ENCODE data around the gene COQ4.

COQ4 gene

DNA sequence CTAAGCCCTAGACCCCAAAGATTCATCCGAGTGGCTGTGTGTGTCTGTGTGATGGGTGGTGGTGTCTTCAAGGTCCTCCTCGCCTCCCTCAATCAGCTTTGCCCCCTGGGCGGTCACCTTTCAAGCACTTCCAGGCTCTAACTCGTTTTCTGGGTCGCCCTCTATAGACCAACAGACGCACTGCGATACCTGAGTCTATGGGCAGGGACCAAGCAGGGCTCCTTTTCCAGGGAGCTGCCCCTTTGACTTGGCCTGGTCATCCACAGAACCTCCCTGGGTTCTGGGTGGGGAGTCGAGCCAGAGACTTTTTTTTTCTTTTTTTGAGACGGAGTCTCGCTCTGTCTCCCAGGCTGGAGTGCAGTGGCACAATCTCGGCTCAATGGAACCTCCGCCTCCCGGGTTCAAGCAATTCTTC is 18.8 kb downstream of the COQ4 start:
- no CpG with 5 or more reads among the region's 13 CpGs for WGBS (ENCODE audit: insufficient coverage, insufficient read length)
- Histone ChIP-seq H3K4me3 (ENCODE audit: low read length) (peak overlapping the region; percentile 91; the same call in 1 of the 2 replicates), H3K27ac (ENCODE audit: low read length) (no peak overlapping the region), H3K36me3 (ENCODE audit: control insufficient read depth, insufficient read depth, low read length) (peaks cover 5% of the 10 kb centered on the region), H3K4me1 (ENCODE audit: control insufficient read depth, insufficient read depth, low read length) (no peaks in the 10 kb centered on the region), H3K9me3 (ENCODE audit: control insufficient read depth, insufficient read depth, low read length) (no peaks in the 10 kb centered on the region), H3K27me3 (ENCODE audit: control insufficient read depth, insufficient read depth, low read length) (no peaks in the 10 kb centered on the region)
- DNase-seq (ENCODE audit: low read depth, low spot score) = no peak

DNA sequence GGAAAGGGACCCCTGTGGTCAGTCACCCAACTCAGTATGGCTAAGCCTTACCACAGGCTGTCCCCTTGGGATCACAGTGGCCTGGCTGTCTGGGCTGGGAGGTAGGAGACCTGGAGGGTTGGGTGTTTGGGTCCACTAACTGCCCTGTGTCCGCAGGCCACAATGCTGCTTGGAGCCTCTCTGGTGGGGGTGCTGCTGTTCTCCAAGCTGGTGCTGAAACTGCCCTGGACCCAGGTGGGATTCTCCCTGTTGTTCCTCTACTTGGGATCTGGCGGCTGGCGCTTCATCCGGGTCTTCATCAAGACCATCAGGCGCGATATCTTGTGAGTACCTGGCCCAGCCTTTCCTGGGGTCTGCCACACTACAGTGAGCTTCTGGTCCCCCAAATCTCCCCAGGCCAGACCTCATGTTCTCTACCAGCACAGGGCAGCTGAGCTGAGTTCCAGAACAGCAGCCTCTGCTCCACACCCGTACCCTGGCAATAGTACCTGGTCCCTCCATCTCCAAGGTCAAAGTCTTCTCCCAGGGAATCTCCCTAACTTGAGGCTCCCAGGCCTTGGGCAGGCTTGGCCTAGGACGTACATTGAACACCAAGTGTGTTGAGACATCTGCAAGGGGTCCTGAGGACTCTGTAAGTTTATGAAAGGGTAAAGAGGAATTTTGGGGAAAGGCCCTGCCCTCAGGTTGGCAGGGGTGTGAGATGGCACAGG is 20.5 kb downstream of the COQ4 start:
- H3K9me3 ChIP-seq (ENCODE audit: control insufficient read depth, insufficient read depth, low read length) = no peaks in the 10 kb centered on the region
- no peaks in the 10 kb centered on the region for H3K4me1 ChIP-seq (ENCODE audit: control insufficient read depth, insufficient read depth, low read length)
- H3K36me3 ChIP-seq (ENCODE audit: control insufficient read depth, insufficient read depth, low read length) = peaks cover 6% of the 10 kb centered on the region
- no peaks in the 10 kb centered on the region for H3K27me3 ChIP-seq (ENCODE audit: control insufficient read depth, insufficient read depth, low read length)
- H3K27ac ChIP-seq (ENCODE audit: low read length) = no peak overlapping the region
- WGBS (ENCODE audit: insufficient coverage, insufficient read length) = no CpG with 5 or more reads among the region's 8 CpGs
- DNase-seq (ENCODE audit: low read depth, low spot score) = no peak
- no peak overlapping the region for H3K4me3 ChIP-seq (ENCODE audit: low read length)

DNA sequence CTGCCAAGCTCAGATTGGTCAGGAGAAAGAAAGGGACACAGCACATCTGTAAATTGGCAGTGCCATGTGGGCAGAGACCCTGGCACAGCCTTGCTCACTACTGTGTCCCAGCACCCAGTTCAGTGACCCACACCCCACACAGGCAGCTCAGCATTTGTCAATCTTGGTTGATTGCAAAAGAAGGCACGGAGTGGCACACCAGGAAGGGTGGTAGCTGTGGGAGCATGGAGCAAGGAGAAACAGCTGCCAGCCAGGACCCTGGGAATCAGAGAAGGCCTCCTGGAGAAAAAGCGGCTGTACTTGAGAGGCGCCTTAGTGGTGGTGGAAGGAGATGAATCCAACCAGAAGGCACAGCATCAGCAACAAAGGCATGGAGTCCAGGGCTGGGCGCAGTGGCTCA is 21.2 kb downstream of the COQ4 start:
- DNase-seq (ENCODE audit: low read depth, low spot score) = no peak
- H3K4me3 ChIP-seq (ENCODE audit: low read length) = no peak overlapping the region
- H3K27me3 ChIP-seq (ENCODE audit: control insufficient read depth, insufficient read depth, low read length) = no peaks in the 10 kb centered on the region
- H3K36me3 ChIP-seq (ENCODE audit: control insufficient read depth, insufficient read depth, low read length) = peaks cover 10% of the 10 kb centered on the region
- H3K27ac ChIP-seq (ENCODE audit: low read length) = no peak overlapping the region
- WGBS (ENCODE audit: insufficient coverage, insufficient read length) = no CpG with 5 or more reads among the region's 4 CpGs
- H3K4me1 ChIP-seq (ENCODE audit: control insufficient read depth, insufficient read depth, low read length) = no peaks in the 10 kb centered on the region
- H3K9me3 ChIP-seq (ENCODE audit: control insufficient read depth, insufficient read depth, low read length) = no peaks in the 10 kb centered on the region

DNA sequence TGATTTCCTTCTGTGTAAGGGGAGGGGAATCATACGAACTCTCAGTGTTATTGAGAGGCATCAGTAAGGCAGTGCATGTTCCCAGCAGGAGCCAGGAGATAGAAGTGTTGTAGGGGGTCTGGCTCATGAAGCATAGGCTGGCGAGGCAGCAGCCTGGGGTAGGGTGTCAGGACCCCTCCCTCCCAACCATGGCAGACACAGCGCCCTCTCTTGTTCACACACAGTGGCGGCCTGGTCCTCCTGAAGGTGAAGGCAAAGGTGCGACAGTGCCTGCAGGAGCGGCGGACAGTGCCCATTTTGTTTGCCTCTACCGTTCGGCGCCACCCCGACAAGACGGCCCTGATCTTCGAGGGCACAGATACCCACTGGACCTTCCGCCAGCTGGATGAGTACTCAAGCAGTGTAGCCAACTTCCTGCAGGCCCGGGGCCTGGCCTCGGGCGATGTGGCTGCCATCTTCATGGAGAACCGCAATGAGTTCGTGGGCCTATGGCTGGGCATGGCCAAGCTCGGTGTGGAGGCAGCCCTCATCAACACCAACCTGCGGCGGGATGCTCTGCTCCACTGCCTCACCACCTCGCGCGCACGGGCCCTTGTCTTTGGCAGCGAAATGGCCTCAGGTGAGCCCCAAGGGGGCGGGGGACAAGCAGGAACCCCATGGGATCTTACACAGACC is 22.4 kb downstream of the COQ4 start:
- no peaks in the 10 kb centered on the region for H3K27me3 ChIP-seq (ENCODE audit: control insufficient read depth, insufficient read depth, low read length)
- no peak for DNase-seq (ENCODE audit: low read depth, low spot score)
- no peak overlapping the region for H3K27ac ChIP-seq (ENCODE audit: low read length)
- H3K4me3 ChIP-seq (ENCODE audit: low read length) = no peak overlapping the region
- WGBS (ENCODE audit: insufficient coverage, insufficient read length) = no CpG with 5 or more reads among the region's 28 CpGs
- peaks cover 10% of the 10 kb centered on the region for H3K36me3 ChIP-seq (ENCODE audit: control insufficient read depth, insufficient read depth, low read length)
- H3K4me1 ChIP-seq (ENCODE audit: control insufficient read depth, insufficient read depth, low read length) = no peaks in the 10 kb centered on the region
- H3K9me3 ChIP-seq (ENCODE audit: control insufficient read depth, insufficient read depth, low read length) = no peaks in the 10 kb centered on the region

DNA sequence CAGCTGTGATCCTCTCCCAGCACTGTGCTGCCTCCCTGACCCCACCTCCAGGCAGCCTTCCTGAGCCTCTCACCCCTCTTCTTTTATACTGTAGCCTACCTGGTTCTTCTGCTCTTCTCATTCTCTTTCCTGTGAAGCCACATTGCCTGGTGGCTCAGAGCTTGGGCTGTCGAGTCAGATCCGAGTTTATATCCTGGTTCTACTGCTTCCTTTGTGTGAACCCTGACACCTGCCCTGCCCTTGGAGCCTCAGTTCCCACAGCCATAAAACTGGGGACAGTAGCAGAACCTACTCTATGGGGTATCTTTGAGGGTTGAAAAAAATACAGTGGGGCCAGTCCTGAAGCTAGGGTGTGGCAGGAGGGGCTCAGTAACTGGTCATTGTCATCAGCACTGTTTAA is 26.5 kb downstream of the COQ4 start:
- Histone ChIP-seq H3K4me1 (ENCODE audit: control insufficient read depth, insufficient read depth, low read length) (no peaks in the 10 kb centered on the region), H3K27me3 (ENCODE audit: control insufficient read depth, insufficient read depth, low read length) (no peaks in the 10 kb centered on the region), H3K9me3 (ENCODE audit: control insufficient read depth, insufficient read depth, low read length) (no peaks in the 10 kb centered on the region), H3K4me3 (ENCODE audit: low read length) (no peak overlapping the region), H3K36me3 (ENCODE audit: control insufficient read depth, insufficient read depth, low read length) (peaks cover 10% of the 10 kb centered on the region), H3K27ac (ENCODE audit: low read length) (no peak overlapping the region)
- DNase-seq (ENCODE audit: low read depth, low spot score) = no peak
- no CpG with 5 or more reads among the region's 2 CpGs for WGBS (ENCODE audit: insufficient coverage, insufficient read length)

DNA sequence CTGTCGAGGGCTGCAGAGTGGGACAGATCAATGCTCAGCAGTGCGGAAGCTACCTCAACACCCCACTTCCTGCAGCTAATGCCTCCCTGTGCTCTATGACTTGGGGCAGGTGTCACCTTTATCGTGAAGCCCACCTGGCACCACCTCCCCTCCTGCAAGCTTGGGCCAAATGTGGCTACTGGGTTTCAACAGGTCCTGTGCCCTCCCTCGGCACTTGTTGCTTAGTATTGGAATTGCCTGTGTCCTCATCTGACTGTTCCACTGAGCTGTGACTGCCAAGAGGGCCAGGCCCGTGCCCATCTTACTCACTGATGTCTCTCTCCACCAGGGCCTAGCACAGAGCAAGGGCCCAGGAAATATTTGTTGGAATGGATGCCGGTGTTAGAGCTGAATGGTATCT is 27.1 kb downstream of the COQ4 start:
- no CpG with 5 or more reads among the region's 6 CpGs for WGBS (ENCODE audit: insufficient coverage, insufficient read length)

DNA sequence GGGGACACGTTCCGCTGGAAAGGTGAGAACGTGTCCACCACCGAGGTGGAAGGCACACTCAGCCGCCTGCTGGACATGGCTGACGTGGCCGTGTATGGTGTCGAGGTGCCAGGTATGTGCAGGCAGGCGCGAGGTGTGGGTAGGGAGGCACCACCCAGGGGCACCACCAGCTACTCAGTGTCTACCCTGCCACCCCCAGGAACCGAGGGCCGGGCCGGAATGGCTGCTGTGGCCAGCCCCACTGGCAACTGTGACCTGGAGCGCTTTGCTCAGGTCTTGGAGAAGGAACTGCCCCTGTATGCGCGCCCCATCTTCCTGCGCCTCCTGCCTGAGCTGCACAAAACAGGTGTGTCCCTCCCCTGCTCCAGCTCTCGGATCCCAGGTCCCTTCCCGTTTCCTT is 32.8 kb downstream of the COQ4 start:
- no peak for DNase-seq (ENCODE audit: low read depth, low spot score)
- Histone ChIP-seq H3K27ac (ENCODE audit: low read length) (no peak overlapping the region), H3K4me3 (ENCODE audit: low read length) (no peak overlapping the region), H3K27me3 (ENCODE audit: control insufficient read depth, insufficient read depth, low read length) (no peaks in the 10 kb centered on the region), H3K4me1 (ENCODE audit: control insufficient read depth, insufficient read depth, low read length) (no peaks in the 10 kb centered on the region), H3K36me3 (ENCODE audit: control insufficient read depth, insufficient read depth, low read length) (no peaks in the 10 kb centered on the region), H3K9me3 (ENCODE audit: control insufficient read depth, insufficient read depth, low read length) (no peaks in the 10 kb centered on the region)
- no CpG with 5 or more reads among the region's 19 CpGs for WGBS (ENCODE audit: insufficient coverage, insufficient read length)

More for the DNA sequence above, 27.1 kb downstream of the COQ4 start:
- Histone ChIP-seq H3K27ac (ENCODE audit: low read length) (no peak overlapping the region), H3K4me3 (ENCODE audit: low read length) (no peak overlapping the region), H3K4me1 (ENCODE audit: control insufficient read depth, insufficient read depth, low read length) (no peaks in the 10 kb centered on the region), H3K36me3 (ENCODE audit: control insufficient read depth, insufficient read depth, low read length) (peaks cover 10% of the 10 kb centered on the region), H3K27me3 (ENCODE audit: control insufficient read depth, insufficient read depth, low read length) (no peaks in the 10 kb centered on the region), H3K9me3 (ENCODE audit: control insufficient read depth, insufficient read depth, low read length) (no peaks in the 10 kb centered on the region)
- no peak for DNase-seq (ENCODE audit: low read depth, low spot score)

DNA sequence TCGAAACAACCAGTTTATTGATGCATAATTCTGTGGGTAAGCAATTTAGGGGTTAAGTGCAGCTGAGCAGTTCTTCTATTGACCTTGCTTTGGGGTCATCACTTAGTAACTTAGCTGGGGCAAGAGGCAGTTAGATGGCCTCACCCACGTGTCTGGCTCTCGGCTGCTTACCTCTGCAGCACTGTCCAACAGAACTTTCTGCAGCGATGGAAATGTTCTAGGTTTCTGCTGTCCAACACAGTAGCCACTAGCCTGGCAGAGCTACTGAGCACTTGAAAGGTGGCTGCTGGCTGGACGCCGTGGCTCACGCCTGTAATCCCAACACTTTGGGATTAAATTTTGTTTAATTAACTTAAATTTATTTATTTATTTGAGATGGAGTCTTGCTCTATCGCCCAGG is 35.5 kb downstream of the COQ4 start:
- H3K4me3 ChIP-seq (ENCODE audit: low read length) = no peak overlapping the region
- no peak overlapping the region for H3K27ac ChIP-seq (ENCODE audit: low read length)
- H3K9me3 ChIP-seq (ENCODE audit: control insufficient read depth, insufficient read depth, low read length) = no peaks in the 10 kb centered on the region
- H3K27me3 ChIP-seq (ENCODE audit: control insufficient read depth, insufficient read depth, low read length) = peaks cover 6% of the 10 kb centered on the region; the same call in 1 of the 2 replicates
- no CpG with 5 or more reads among the region's 8 CpGs for WGBS (ENCODE audit: insufficient coverage, insufficient read length)
- no peak for DNase-seq (ENCODE audit: low read depth, low spot score)
- H3K36me3 ChIP-seq (ENCODE audit: control insufficient read depth, insufficient read depth, low read length) = no peaks in the 10 kb centered on the region
- H3K4me1 ChIP-seq (ENCODE audit: control insufficient read depth, insufficient read depth, low read length) = no peaks in the 10 kb centered on the region

DNA sequence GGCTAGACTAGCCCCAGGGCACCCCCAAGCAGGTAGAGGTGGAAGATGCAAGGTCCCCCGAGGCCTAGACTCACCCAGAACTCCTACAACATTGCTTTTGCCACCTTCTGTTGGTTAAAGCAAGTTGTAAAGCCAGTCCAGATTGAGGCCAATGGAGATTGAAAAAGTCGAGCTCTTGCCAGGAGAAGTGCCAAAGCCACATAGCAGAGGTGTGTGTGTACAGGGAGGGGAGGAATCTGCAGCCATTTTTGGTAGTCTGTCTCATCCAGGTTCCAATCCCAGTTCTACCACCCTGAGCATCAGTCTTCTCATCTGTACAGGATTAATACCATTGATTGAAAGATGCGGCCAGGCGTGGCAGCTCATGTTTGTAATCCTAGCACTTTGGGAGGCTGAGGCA is 36.2 kb downstream of the COQ4 start:
- Histone ChIP-seq H3K27me3 (ENCODE audit: control insufficient read depth, insufficient read depth, low read length) (peaks cover 10% of the 10 kb centered on the region; the same call in 1 of the 2 replicates), H3K4me1 (ENCODE audit: control insufficient read depth, insufficient read depth, low read length) (peaks cover 2% of the 10 kb centered on the region; the same call in 1 of the 2 replicates), H3K4me3 (ENCODE audit: low read length) (no peak overlapping the region), H3K36me3 (ENCODE audit: control insufficient read depth, insufficient read depth, low read length) (no peaks in the 10 kb centered on the region), H3K27ac (ENCODE audit: low read length) (no peak overlapping the region), H3K9me3 (ENCODE audit: control insufficient read depth, insufficient read depth, low read length) (no peaks in the 10 kb centered on the region)
- DNase-seq (ENCODE audit: low read depth, low spot score) = no peak
- no CpG with 5 or more reads among the region's 4 CpGs for WGBS (ENCODE audit: insufficient coverage, insufficient read length)

DNA sequence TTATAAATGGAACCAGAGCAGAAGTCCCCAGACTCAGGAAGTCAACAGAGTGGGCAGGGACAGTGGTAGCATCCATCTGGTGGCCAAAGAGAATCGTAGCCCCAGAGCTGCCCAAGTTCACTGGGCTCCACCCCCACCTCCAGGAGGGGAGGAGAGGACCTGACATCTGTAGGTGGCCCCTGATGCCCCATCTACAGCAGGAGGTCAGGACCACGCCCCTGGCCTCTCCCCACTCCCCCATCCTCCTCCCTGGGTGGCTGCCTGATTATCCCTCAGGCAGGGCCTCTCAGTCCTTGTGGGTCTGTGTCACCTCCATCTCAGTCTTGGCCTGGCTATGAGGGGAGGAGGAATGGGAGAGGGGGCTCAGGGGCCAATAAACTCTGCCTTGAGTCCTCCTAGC is 38.2 kb downstream of the COQ4 start:
- H3K9me3 ChIP-seq (ENCODE audit: control insufficient read depth, insufficient read depth, low read length) = no peaks in the 10 kb centered on the region
- H3K27me3 ChIP-seq (ENCODE audit: control insufficient read depth, insufficient read depth, low read length) = peaks cover 18% of the 10 kb centered on the region
- DNase-seq (ENCODE audit: low read depth, low spot score) = no peak
- no peaks in the 10 kb centered on the region for H3K36me3 ChIP-seq (ENCODE audit: control insufficient read depth, insufficient read depth, low read length)
- H3K27ac ChIP-seq (ENCODE audit: low read length) = no peak overlapping the region
- peaks cover 2% of the 10 kb centered on the region; the same call in 1 of the 2 replicates for H3K4me1 ChIP-seq (ENCODE audit: control insufficient read depth, insufficient read depth, low read length)
- no CpG with 5 or more reads among the region's 2 CpGs for WGBS (ENCODE audit: insufficient coverage, insufficient read length)
- no peak overlapping the region for H3K4me3 ChIP-seq (ENCODE audit: low read length)
